Keratinocyte (primary cell): ENCODE data around the gene FDPS. TPM values are rescaled to one million over a fixed set of nuclear protein-coding genes. Genes with fewer than 3 reads are reported as not detected.

Experiments
- DNase-seq: peaks from one replicate; pipeline ENCODE4 v3.0.0-alpha.2; 2011; ENCODE audit warnings: low read depth, missing footprints, low spot score
- FAIRE-seq: peaks from 2 replicates; lab custom pipeline; 2011; peaks lifted over from hg19 to GRCh38; lab: Jason Lieb, UNC
- H2AFZ ChIP-seq: 2 replicates; pipeline ENCODE4 v1.6.0; 2012; ENCODE audit warnings: low read length, control low read depth, inconsistent platforms; ENCODE audit not compliant: control insufficient read depth
- H3K27ac ChIP-seq: 2 replicates; pipeline ENCODE4 v1.5.1; 2011; ENCODE audit warnings: low read length; ENCODE audit not compliant: control insufficient read depth, insufficient read depth
- H3K27me3 ChIP-seq: 3 replicates; pipeline ENCODE4 v1.6.0; 2011; ENCODE audit warnings: low read length; ENCODE audit not compliant: control insufficient read depth, insufficient read depth; ENCODE audit errors: extremely low read depth
- H3K36me3 ChIP-seq, 2 experiments: 2 replicates in 1 of 2; 3 replicates in 1 of 2; pipeline ENCODE4 v1.5.1; 2011; ENCODE audit warnings: low read length in 2 of 2, mild to moderate bottlenecking in 1 of 2; ENCODE audit not compliant: control insufficient read depth in 2 of 2, insufficient read depth in 2 of 2; ENCODE audit errors: extremely low read depth in 1 of 2
- H3K4me1 ChIP-seq: 3 replicates; pipeline ENCODE4 v1.5.1; 2011; ENCODE audit warnings: low read length; ENCODE audit not compliant: control insufficient read depth, insufficient read depth; ENCODE audit errors: extremely low read depth
- H3K4me2 ChIP-seq: 3 replicates; pipeline ENCODE4 v1.6.0; 2011; ENCODE audit warnings: low read depth, low read length; ENCODE audit not compliant: control insufficient read depth, insufficient read depth; ENCODE audit errors: extremely low read depth
- H3K4me3 ChIP-seq, 3 experiments: fragments of 200-600 bp in 1 of 3; sonication (generic) in 1 of 3; 2 replicates in 2 of 3; 3 replicates in 1 of 3; pipeline ENCODE4 v1.5.1; 2011 to 2016; ENCODE audit warnings: low read length in 3 of 3, mild to moderate bottlenecking in 3 of 3, control low read depth in 2 of 3, inconsistent platforms in 1 of 3, low read depth in 1 of 3, mixed read lengths in 1 of 3, mixed run types in 1 of 3, moderate library complexity in 1 of 3; ENCODE audit not compliant: control insufficient read depth in 2 of 3, insufficient read depth in 2 of 3; ENCODE audit errors: extremely low read depth in 1 of 3
- H3K79me2 ChIP-seq: 2 replicates; pipeline ENCODE4 v1.6.0; 2012; ENCODE audit warnings: low read length; ENCODE audit not compliant: control insufficient read depth, insufficient read depth
- H3K9ac ChIP-seq: 3 replicates; pipeline ENCODE4 v1.6.0; 2011; ENCODE audit warnings: low read length; ENCODE audit not compliant: control insufficient read depth, insufficient read depth; ENCODE audit errors: extremely low read depth
- H3K9me1 ChIP-seq: 3 replicates; pipeline ENCODE4 v1.6.0; 2011; ENCODE audit warnings: low read length; ENCODE audit not compliant: control insufficient read depth, insufficient read depth; ENCODE audit errors: extremely low read depth
- H3K9me3 ChIP-seq: 2 replicates; pipeline ENCODE4 v1.5.1; 2012; ENCODE audit warnings: low read depth, low read length; ENCODE audit not compliant: control insufficient read depth
- H4K20me1 ChIP-seq: 3 replicates; pipeline ENCODE4 v1.6.0; 2011; ENCODE audit warnings: low read length; ENCODE audit not compliant: control insufficient read depth, insufficient read depth; ENCODE audit errors: extremely low read depth
- CTCF ChIP-seq, 3 experiments: IDR thresholded peaks in 1 of 3; conservative IDR thresholded peaks in 1 of 3; optimal IDR thresholded peaks in 1 of 3; 2 replicates in 2 of 3; 3 replicates in 1 of 3; pipeline versions ENCODE3 to v1.5.1; 2011; ENCODE audit warnings: low read length in 3 of 3, mild to moderate bottlenecking in 3 of 3, moderate library complexity in 2 of 3, control low read depth in 1 of 3, inconsistent platforms in 1 of 3; ENCODE audit not compliant: insufficient read depth in 2 of 3; ENCODE audit errors: extremely low read depth in 1 of 3
- EZH2 ChIP-seq: IDR thresholded peaks from one replicate; pipeline ENCODE4 v1.6.1; 2012; ENCODE audit warnings: inconsistent platforms, mild to moderate bottlenecking, low read length, moderate library complexity
- dilution Hi-C: fragments of 300-500 bp; cut with MboI; formaldehyde crosslinking; loops from one replicate; pipeline ENCODE4 v1.7.0; 2020; ENCODE audit warnings: low sequenced_read_pairs; ENCODE audit not compliant: extremely low pct_ligation_motif_present
- polyA plus RNA-seq, 5 experiments: library from polyadenylated mRNA; depleted of rRNA in 3 of 5; stranded (reverse) in 3 of 5; stranded (forward) in 1 of 5; unstranded in 1 of 5; fragments of >200 nt; gene quantifications; 1 replicate in 1 of 5; 2 replicates in 3 of 5; 3 replicates in 1 of 5; pipeline versions ENCODE4 v1.2.1 to v1.2.3, GENCODE V29; 2011 to 2012; ENCODE audit warnings: missing spikeins in 2 of 5, low read depth in 1 of 5, low replicate concordance in 1 of 5

Gene FDPS
- polyA plus RNA-seq, 1 donor (not counting 4 experiments of a cell fraction or from before 2014, with no cell fraction given): 821 TPM

GRCh38 chr1:155320661-155321617, 12.3 kb downstream of the FDPS start, which contains the start of gene RUSC1:
TSS of gene RUSC1 (plus strand) at chr1:155320894. CDS start at chr1:155321774, 880 bp downstream.
- Histone ChIP-seq H3K79me2 (peaks cover 9% of the 10 kb centered on the region), H3K9me1 (no peaks in the 10 kb centered on the region), H4K20me1 (peaks cover 26% of the 10 kb centered on the region), H3K9me3 (no peaks in the 10 kb centered on the region), H3K4me3 (no peak within 1 kb of the TSS), H3K27me3 (no peaks in the 10 kb centered on the region), H2AFZ (no peak within 1 kb of the TSS), H3K4me1 (peaks cover 14% of the 10 kb centered on the region), H3K36me3 (peaks cover 27 to 37% of the 10 kb centered on the region in 2 experiments), H3K9ac (no peak within 1 kb of the TSS), H3K27ac (no peak within 1 kb of the TSS), H3K4me2 (peak within 1 kb of the TSS; percentile 41)
- DNase-seq: no peak
- FAIRE-seq: no peak
- no peak for TF ChIP-seq EZH2
- no peak for TF ChIP-seq CTCF (optimal IDR thresholded peaks at IDR 0.05 in 1 of 3, IDR thresholded peaks at IDR 0.05 in 1 of 3, conservative IDR thresholded peaks at IDR 0.05 in 1 of 3; ENCODE audit: extremely low read depth in 1 of 3, insufficient read depth in 2 of 3, low read length in 3 of 3)
- dilution Hi-C loops: no loop called here

- peaks cover 23% of the 10 kb centered on the region for H4K20me1 ChIP-seq
- no peak overlapping the region for H3K9ac ChIP-seq
- peaks cover 16% of the 10 kb centered on the region for H3K79me2 ChIP-seq
- peaks cover 17% of the 10 kb centered on the region for H3K4me1 ChIP-seq
- H3K36me3 ChIP-seq: peaks cover 27 to 41% of the 10 kb centered on the region in 2 experiments
- DNase-seq (no peak), FAIRE-seq (no peak)
- H2AFZ ChIP-seq: no peak overlapping the region
- H3K4me2 ChIP-seq: peak overlapping the region; percentile 96
- H3K9me1 ChIP-seq: no peaks in the 10 kb centered on the region
- no peak overlapping the region for H3K27ac ChIP-seq
- H3K27me3 ChIP-seq: no peaks in the 10 kb centered on the region
- H3K9me3 ChIP-seq: no peaks in the 10 kb centered on the region
- peak overlapping the region in 2 of 3 experiments; percentile 57 to 78 for H3K4me3 ChIP-seq
- TF ChIP-seq EZH2: no peak
- no peak for TF ChIP-seq CTCF (optimal IDR thresholded peaks at IDR 0.05 in 1 of 3, IDR thresholded peaks at IDR 0.05 in 1 of 3, conservative IDR thresholded peaks at IDR 0.05 in 1 of 3; ENCODE audit: extremely low read depth in 1 of 3, insufficient read depth in 2 of 3, low read length in 3 of 3)
- dilution Hi-C loops: no loop called here
Observed at GRCh38 chr1:155321639-155322503, 13.2 kb downstream of the FDPS start.
